IMR-90 (cell line): Measurements from ENCODE around the gene MCF2L2. TPM values are rescaled to one million over a fixed set of nuclear protein-coding genes. Genes with fewer than 3 reads are reported as not detected.

Source experiments
- ATAC-seq: fragments of 200-7000 bp; cut with Tn5 transposase; 2 replicates; pipeline ENCODE4 v1.9.1; 2020; ENCODE audit warnings: low read depth, mild to moderate bottlenecking, moderate library complexity
- BruUV-seq: library from RNA; stranded (reverse); fragments of 400-500 nt; replicated peaks from 2 replicates; lab custom pipeline; 2021; lab: Mats Ljungman, UMichigan
- CTCF ChIA-PET: fragments of 300-600 bp; formaldehyde crosslinking; extraction: SDS; loops from one replicate; lab custom pipeline; 2021; ENCODE audit warnings: antibody characterized with exemption; lab: Yijun Ruan, JAX
- POLR2A ChIA-PET: fragments of 300-600 bp; sonication (Branson Sonifier 250); formaldehyde crosslinking; loops from one replicate; lab custom pipeline; 2022; ENCODE audit warnings: antibody characterized with exemption; ENCODE audit not compliant: unreplicated experiment; lab: Charles Lee
- DNase-seq: peaks from one replicate; pipeline ENCODE4 v3.0.0; 2013
- H2AFZ ChIP-seq: replicated peaks from 2 replicates; pipeline ENCODE3; 2013; ENCODE audit warnings: low read length, mild to moderate bottlenecking; ENCODE audit not compliant: poor library complexity
- H2AK5ac ChIP-seq: 2 replicates; pipeline ENCODE4 v1.6.1; 2013; ENCODE audit warnings: low read depth, low read length, inconsistent platforms
- H2AK9ac ChIP-seq: replicated peaks from 2 replicates; pipeline ENCODE3; 2013; ENCODE audit warnings: mild to moderate bottlenecking, low read depth, low read length, moderate library complexity; ENCODE audit not compliant: poor library complexity
- H2BK120ac ChIP-seq: 2 replicates; pipeline ENCODE4 v1.6.1; 2013; ENCODE audit warnings: low read depth, low read length, inconsistent platforms
- H2BK15ac ChIP-seq: 3 replicates; pipeline ENCODE4 v1.6.1; 2013; ENCODE audit warnings: low read depth, low read length, inconsistent platforms
- H2BK20ac ChIP-seq: 2 replicates; pipeline ENCODE4 v1.6.1; 2013; ENCODE audit warnings: low read depth, mild to moderate bottlenecking, inconsistent platforms, low read length, moderate library complexity
- H2BK5ac ChIP-seq: 2 replicates; pipeline ENCODE4 v1.6.1; 2013; ENCODE audit warnings: mild to moderate bottlenecking, low read depth, low read length, inconsistent platforms; ENCODE audit not compliant: poor library complexity, severe bottlenecking
- H3K14ac ChIP-seq: replicated peaks from 2 replicates; pipeline ENCODE4 v1.6.1; 2013; ENCODE audit warnings: low read depth, low read length, inconsistent platforms
- H3K18ac ChIP-seq: 2 replicates; pipeline ENCODE4 v1.6.1; 2013; ENCODE audit warnings: low read depth, low read length, control low read depth
- H3K23ac ChIP-seq: 2 replicates; pipeline ENCODE4 v1.6.1; 2013; ENCODE audit warnings: low read depth, low read length, inconsistent platforms
- H3K27ac ChIP-seq: 2 replicates; pipeline ENCODE4 v1.5.1; 2013; ENCODE audit warnings: mild to moderate bottlenecking, control low read depth, low read length; ENCODE audit not compliant: insufficient read depth
- H3K27me3 ChIP-seq: 2 replicates; pipeline ENCODE4 v1.6.1; 2013; ENCODE audit warnings: low read length; ENCODE audit not compliant: control insufficient read depth, insufficient read depth
- H3K36me3 ChIP-seq: 2 replicates; pipeline ENCODE4 v1.6.1; 2013; ENCODE audit warnings: low read length, mixed read lengths; ENCODE audit not compliant: control insufficient read depth, insufficient read depth
- H3K4ac ChIP-seq: 2 replicates; pipeline ENCODE4 v1.6.1; 2013; ENCODE audit warnings: low read depth, low read length, inconsistent platforms
- H3K4me1 ChIP-seq: 2 replicates; pipeline ENCODE4 v1.6.1; 2013; ENCODE audit warnings: low read length, mixed read lengths; ENCODE audit not compliant: control insufficient read depth, insufficient read depth
- H3K4me2 ChIP-seq: 2 replicates; pipeline ENCODE4 v1.6.1; 2013; ENCODE audit warnings: low read depth, mild to moderate bottlenecking, control low read depth, low read length, moderate library complexity
- H3K4me3 ChIP-seq: 2 replicates; pipeline ENCODE4 v1.5.1; 2013; ENCODE audit warnings: low read depth, mild to moderate bottlenecking, control low read depth, low read length, moderate library complexity; ENCODE audit not compliant: insufficient read depth
- H3K56ac ChIP-seq: 2 replicates; pipeline ENCODE4 v1.6.1; 2013; ENCODE audit warnings: low read length, inconsistent platforms; ENCODE audit not compliant: insufficient read depth; ENCODE audit errors: extremely low read depth
- H3K79me1 ChIP-seq, 2 experiments: 2 replicates each; pipeline ENCODE4 v1.6.1; 2013; ENCODE audit warnings: low read length in 2 of 2, inconsistent platforms in 1 of 2, low read depth in 1 of 2
- H3K9ac ChIP-seq: 2 replicates; pipeline ENCODE4 v1.6.1; 2013; ENCODE audit warnings: low read depth, low read length, control low read depth
- H3K9me1 ChIP-seq: 2 replicates; pipeline ENCODE4 v1.6.1; 2013; ENCODE audit warnings: low read length, inconsistent platforms; ENCODE audit not compliant: insufficient read depth
- H3K9me3 ChIP-seq: 2 replicates; pipeline ENCODE4 v1.6.1; 2013; ENCODE audit warnings: low read length; ENCODE audit not compliant: control insufficient read depth, insufficient read depth
- H4K20me1 ChIP-seq: 2 replicates; pipeline ENCODE4 v1.6.1; 2013; ENCODE audit warnings: low read length, inconsistent platforms; ENCODE audit not compliant: insufficient read depth
- H4K5ac ChIP-seq: 2 replicates; pipeline ENCODE4 v1.6.1; 2013; ENCODE audit warnings: mild to moderate bottlenecking, low read depth, low read length, control low read depth
- H4K8ac ChIP-seq, 2 experiments: 2 replicates each; pipeline ENCODE4 v1.6.1; 2013; ENCODE audit warnings: low read depth in 2 of 2, low read length in 2 of 2, control low read depth in 1 of 2, inconsistent platforms in 1 of 2
- H4K91ac ChIP-seq: 2 replicates; pipeline ENCODE4 v1.6.1; 2013; ENCODE audit warnings: low read depth, low read length, inconsistent platforms; ENCODE audit not compliant: insufficient read depth
- BHLHE40 ChIP-seq: fragments of 150-350 bp; IDR thresholded peaks from 2 replicates; pipeline ENCODE4 v1.6.1; 2016; ENCODE audit warnings: mild to moderate bottlenecking, low read depth, low read length
- CHD1 ChIP-seq: IDR thresholded peaks from 2 replicates; pipeline ENCODE4 v1.6.1; 2012; ENCODE audit warnings: low read depth, low read length, improper control_type of control experiment
- FOS ChIP-seq: fragments of 150-350 bp; IDR thresholded peaks from 2 replicates; pipeline ENCODE4 v1.6.1; 2016; ENCODE audit warnings: low read depth, low read length
- NFE2L2 ChIP-seq: fragments of 150-350 bp; IDR thresholded peaks from 2 replicates; pipeline ENCODE4 v1.6.1; 2016; ENCODE audit warnings: low read depth, mild to moderate bottlenecking, low read length
- POLR2A ChIP-seq: IDR thresholded peaks from 2 replicates; pipeline ENCODE4 v1.6.1; 2012; ENCODE audit warnings: mild to moderate bottlenecking, low read depth, low read length
- RFX5 ChIP-seq: IDR thresholded peaks from 2 replicates; pipeline ENCODE4 v1.8.0; 2012; ENCODE audit warnings: low read depth, mild to moderate bottlenecking, low read length, moderate library complexity
- WGBS, 2 experiments: methylation state at CpG; one replicate each; pipeline versions ENCODE4 v1.1.5 to v1.1.7; 2013; ENCODE audit warnings: missing lambda C conversion rate in 2 of 2; ENCODE audit not compliant: insufficient read length in 1 of 2; ENCODE audit errors: extremely low coverage in 2 of 2; 5-methylcytosine and 5-hydroxymethylcytosine counted together
- dilution Hi-C: fragments of 300-500 bp; cut with HindIII; formaldehyde crosslinking; loops from one replicate; pipeline ENCODE4 v1.14.3; 2018; ENCODE audit warnings: low sequenced_read_pairs; ENCODE audit not compliant: unreplicated experiment
- in situ Hi-C: fragments of 300-500 bp; cut with MboI; formaldehyde crosslinking; loops from 3 replicates; pipeline ENCODE4 v1.14.3; 2019; ENCODE audit warnings: low sequenced_read_pairs, inconsistent platforms, mixed read lengths
- intact Hi-C: fragments of 100-400 bp; cut with micrococcal nuclease; formaldehyde crosslinking; loops from 2 replicates; pipeline ENCODE4 v1.10.0; 2022
- polyA plus RNA-seq, 3 experiments: library from polyadenylated mRNA; depleted of rRNA; stranded (reverse); fragments of >200 nt; gene quantifications; 2 replicates each; pipeline ENCODE4 v1.2.3, GENCODE V29; 2012; ENCODE audit warnings: low replicate concordance in 1 of 3
- total RNA-seq: library from RNA; depleted of rRNA; stranded (reverse); fragments of >200 nt; gene quantifications from 2 replicates; pipeline ENCODE4 v1.2.3, GENCODE V29; 2012
- TF ChIP-seq, protein P1 (sequence below): fragments of 150-350 bp; IDR thresholded peaks from 2 replicates; pipeline ENCODE4 v1.6.1; 2017; ENCODE audit warnings: mild to moderate bottlenecking, antibody characterized with exemption, low read length, low read depth

Gene MCF2L2
- total and polyA plus RNA-seq, 2 of the 4 experiments (the other 2 are of a cell fraction) = under 0.01 TPM; not detected in 1

DNA sequence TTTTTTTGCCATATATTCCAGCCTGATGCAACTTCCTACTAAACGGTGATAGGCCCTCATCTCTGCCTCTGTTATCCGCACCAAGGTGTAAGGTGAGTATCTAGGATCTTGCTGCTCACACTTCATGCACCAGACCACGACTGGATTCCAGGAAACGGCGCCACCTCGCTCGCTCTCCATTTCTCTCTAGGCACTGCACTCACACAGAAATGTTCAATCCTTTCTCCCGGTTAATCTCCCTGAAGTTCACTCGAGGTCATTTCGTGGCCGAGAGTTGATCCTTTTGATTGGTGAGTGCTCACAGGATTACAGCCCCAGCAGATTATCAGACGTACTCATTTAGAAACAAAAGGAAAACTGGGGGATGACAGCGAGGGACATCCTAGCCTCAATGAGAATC lies 28.1 kb downstream of the MCF2L2 start:
- no peak overlapping the region for H3K9ac ChIP-seq
- no peaks in the 10 kb centered on the region for H3K79me1 ChIP-seq
- intact Hi-C loops (no loop called here), dilution Hi-C loops (no loop called here), in situ Hi-C loops (no loop called here)
- no peak overlapping the region for H2BK20ac ChIP-seq
- H3K9me3 ChIP-seq = no peaks in the 10 kb centered on the region
- no peak overlapping the region for H3K18ac ChIP-seq
- H4K8ac ChIP-seq = no peak overlapping the region
- no peak overlapping the region for H2BK15ac ChIP-seq
- no peak overlapping the region for H3K4ac ChIP-seq
- peaks cover 20% of the 10 kb centered on the region for H3K27me3 ChIP-seq
- no peaks in the 10 kb centered on the region for H4K20me1 ChIP-seq
- CTCF ChIA-PET = no interaction called here
- no peak overlapping the region for H3K23ac ChIP-seq
- POLR2A ChIA-PET = no interaction called here
- H3K4me1 ChIP-seq = no peaks in the 10 kb centered on the region
- TF ChIP-seq RFX5 (no peak), FOS (no peak), BHLHE40 (no peak), CHD1 (no peak), NFE2L2 (no peak), POLR2A (no peak)
- TF ChIP-seq, protein P1, sequence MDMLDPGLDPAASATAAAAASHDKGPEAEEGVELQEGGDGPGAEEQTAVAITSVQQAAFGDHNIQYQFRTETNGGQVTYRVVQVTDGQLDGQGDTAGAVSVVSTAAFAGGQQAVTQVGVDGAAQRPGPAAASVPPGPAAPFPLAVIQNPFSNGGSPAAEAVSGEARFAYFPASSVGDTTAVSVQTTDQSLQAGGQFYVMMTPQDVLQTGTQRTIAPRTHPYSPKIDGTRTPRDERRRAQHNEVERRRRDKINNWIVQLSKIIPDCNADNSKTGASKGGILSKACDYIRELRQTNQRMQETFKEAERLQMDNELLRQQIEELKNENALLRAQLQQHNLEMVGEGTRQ = no peak
- DNase-seq (no peak), ATAC-seq (no peak)
- H3K4me2 ChIP-seq = no peak overlapping the region
- H3K56ac ChIP-seq = no peak overlapping the region
- H2BK5ac ChIP-seq = no peak overlapping the region
- WGBS, 2 experiments = no CpG with 5 or more reads among the region's 13 CpGs
- no peak overlapping the region for H2AK9ac ChIP-seq
- H3K14ac ChIP-seq = no peak overlapping the region
- H2BK120ac ChIP-seq = no peak overlapping the region
- no peak overlapping the region for H3K27ac ChIP-seq
- H3K36me3 ChIP-seq = no peaks in the 10 kb centered on the region
- H3K9me1 ChIP-seq = no peaks in the 10 kb centered on the region
- no peak overlapping the region for H4K91ac ChIP-seq
- no TSS peak for BruUV-seq
- no peak overlapping the region for H2AFZ ChIP-seq
- no peak overlapping the region for H3K4me3 ChIP-seq
- no peak overlapping the region for H4K5ac ChIP-seq
- H2AK5ac ChIP-seq = no peak overlapping the region
